ENCODE measurements around the gene ELFN1.

DNA sequence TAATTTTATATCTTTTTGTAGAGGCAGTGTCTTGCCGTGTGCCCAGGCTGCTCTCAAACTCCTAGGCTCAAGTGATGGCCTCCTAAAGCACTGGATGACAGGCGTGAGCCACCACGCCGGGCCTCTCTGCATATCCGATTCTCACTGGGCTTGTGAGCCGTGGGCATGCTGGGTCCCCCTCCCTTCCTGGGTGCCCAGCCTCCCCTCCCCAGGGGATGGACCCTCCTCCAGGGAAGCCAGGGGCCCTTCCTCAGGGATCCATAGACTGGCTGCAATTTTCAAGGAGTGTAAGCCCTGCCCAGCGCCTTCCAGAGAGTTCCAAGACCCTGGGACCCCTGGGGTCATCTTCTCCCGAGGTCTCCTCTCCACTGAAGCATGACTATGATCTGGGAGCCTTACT lies 23.7 kb upstream of the ELFN1 start:
- no peak for TF ChIP-seq HDAC2 (IDR thresholded peaks at IDR 0.05)
- TF ChIP-seq, protein P1, sequence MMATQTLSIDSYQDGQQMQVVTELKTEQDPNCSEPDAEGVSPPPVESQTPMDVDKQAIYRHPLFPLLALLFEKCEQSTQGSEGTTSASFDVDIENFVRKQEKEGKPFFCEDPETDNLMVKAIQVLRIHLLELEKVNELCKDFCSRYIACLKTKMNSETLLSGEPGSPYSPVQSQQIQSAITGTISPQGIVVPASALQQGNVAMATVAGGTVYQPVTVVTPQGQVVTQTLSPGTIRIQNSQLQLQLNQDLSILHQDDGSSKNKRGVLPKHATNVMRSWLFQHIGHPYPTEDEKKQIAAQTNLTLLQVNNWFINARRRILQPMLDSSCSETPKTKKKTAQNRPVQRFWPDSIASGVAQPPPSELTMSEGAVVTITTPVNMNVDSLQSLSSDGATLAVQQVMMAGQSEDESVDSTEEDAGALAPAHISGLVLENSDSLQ (IDR thresholded peaks at IDR 0.05), result no peak
- no peak for TF ChIP-seq EZH2 (IDR thresholded peaks at IDR 0.05; ENCODE audit: borderline replicate concordance, control insufficient read depth, low read depth, low read length)
- no peak for TF ChIP-seq POU2F2 (IDR thresholded peaks at IDR 0.05; ENCODE audit: borderline replicate concordance, low read depth, low read length)
- no peak for TF ChIP-seq ZNF384 (IDR thresholded peaks at IDR 0.05; ENCODE audit: borderline replicate concordance, low read depth, low read length)
- no peak for TF ChIP-seq GABPA (IDR thresholded peaks at IDR 0.05; ENCODE audit: low read depth)

Measured in GM12878 (cell line).